Spleen (tissue), 11 donors: ENCODE measurements around the gene FBXO31. TPM values are rescaled to one million over a fixed set of nuclear protein-coding genes. Genes with fewer than 3 reads are reported as not detected.

Experiments
- DNase-seq: peaks from one replicate; pipeline ENCODE4 v3.0.0-alpha.2; 2020
- H3K27ac ChIP-seq, 8 donors: fragments of 200-600 bp; sonication (generic) in 7 of 8; 1 replicate in 4 of 8; 2 replicates in 4 of 8; pipeline versions ENCODE4 v1.5.0 to v1.8.0; 2016 to 2021; ENCODE audit warnings: inconsistent platforms in 4 of 8, mild to moderate bottlenecking in 4 of 8, moderate library complexity in 1 of 8
- H3K27me3 ChIP-seq, 7 donors: fragments of 200-600 bp; sonication (generic) in 6 of 7; replicated peaks in 1 of 7; 1 replicate in 4 of 7; 2 replicates in 3 of 7; pipeline versions ENCODE4 v1.5.0 to v1.8.0; 2016 to 2021; ENCODE audit warnings: inconsistent platforms in 3 of 7, mild to moderate bottlenecking in 1 of 7
- H3K36me3 ChIP-seq, 6 donors: fragments of 200-600 bp; sonication (generic) in 5 of 6; 1 replicate in 4 of 6; 2 replicates in 2 of 6; pipeline versions ENCODE4 v1.5.0 to v1.8.0; 2016 to 2021; ENCODE audit warnings: inconsistent platforms in 2 of 6
- H3K4me1 ChIP-seq, 6 donors: fragments of 200-600 bp; sonication (generic) in 5 of 6; 1 replicate in 3 of 6; 2 replicates in 3 of 6; pipeline versions ENCODE4 v1.5.0 to v1.8.0; 2016 to 2021; ENCODE audit warnings: inconsistent platforms in 3 of 6
- H3K4me3 ChIP-seq, 8 donors: fragments of 200-600 bp; sonication (generic) in 7 of 8; 1 replicate in 4 of 8; 2 replicates in 4 of 8; pipeline versions ENCODE4 v1.5.0 to v1.8.0; 2016 to 2021; ENCODE audit warnings: inconsistent platforms in 4 of 8, mild to moderate bottlenecking in 4 of 8, moderate library complexity in 2 of 8
- H3K9me3 ChIP-seq, 8 donors: fragments of 200-600 bp; sonication (generic) in 7 of 8; 1 replicate in 4 of 8; 2 replicates in 4 of 8; pipeline versions ENCODE4 v1.5.0 to v1.8.0; 2016 to 2021; ENCODE audit warnings: inconsistent platforms in 4 of 8
- POLR2A ChIP-seq, 3 donors: fragments of 450-650 bp; IDR thresholded peaks; one replicate each; pipeline ENCODE4 v1.5.1; 2017; ENCODE audit warnings: antibody characterized with exemption in 3 of 3, mild to moderate bottlenecking in 1 of 3
- POLR2AphosphoS5 ChIP-seq, 3 donors: sonication (generic); formaldehyde crosslinking; IDR thresholded peaks; one replicate each; pipeline ENCODE4 v1.5.1; 2017; ENCODE audit warnings: antibody characterized with exemption in 3 of 3
- WGBS, 5 donors: extraction: QIAGEN DNeasy Blood & Tissue Kit in 3 of 5; methylation state at CpG; one replicate each; pipeline versions ENCODE4 v1.1.5 to v1.1.7; 2013 to 2018; 5-methylcytosine and 5-hydroxymethylcytosine counted together
- intact Hi-C: fragments of 100-400 bp; cut with DNase I; formaldehyde crosslinking; loops from one replicate; pipeline ENCODE4 v1.15.0; 2023; ENCODE audit warnings: low total_unique reads
- polyA plus RNA-seq, 3 donors: library from polyadenylated mRNA; stranded (reverse); fragments of 200-250 nt; gene quantifications; one replicate each; pipeline ENCODE4 v1.2.1, GENCODE V29; 2013
- total RNA-seq, 7 donors: library from RNA; depleted of rRNA in 3 of 7; stranded (reverse); fragments of >200 nt in 3 of 7; fragmentation: NEBNext Ultra II Directional in 4 of 7; extraction: Animal tissue kit (Norgen Biotek cat#: 25700) in 4 of 7; gene quantifications; one replicate each; pipeline versions ENCODE4 v1.1.0 to v1.2.1, GENCODE V29; 2016 to 2021
- TF ChIP-seq, protein P1 (sequence below), 11 experiments: fragments of 200-600 bp in 7 of 11; fragments of 450-650 bp in 4 of 11; sonication (generic) in 4 of 11; IDR thresholded peaks in 8 of 11; conservative IDR thresholded peaks in 3 of 11; 1 replicate in 7 of 11; 2 replicates in 4 of 11; pipeline versions ENCODE4 v1.4.0 to v1.8.0; 2016 to 2021; ENCODE audit warnings: antibody characterized with exemption in 11 of 11, inconsistent platforms in 4 of 11, mild to moderate bottlenecking in 1 of 11
- donor health status: healthy with polysubstance abuse.
- donor health status: DM: no; HTN: no; CAD: no; lungs with moderate emphysema.
- donor health status: DM: no; HTN: no; CAD: no.
- donor health status: Bipolar disorder and iron deficiency.
- donor health status: healthy.
- donor health status: DM: no; HTN: no; CAD: no.
- donor health status: DM: yes; HTN: yes; CAD: no.

Gene FBXO31
- total and polyA plus RNA-seq, 10 donors = 7.9 to 30.6 (median 26.7) TPM

DNA sequence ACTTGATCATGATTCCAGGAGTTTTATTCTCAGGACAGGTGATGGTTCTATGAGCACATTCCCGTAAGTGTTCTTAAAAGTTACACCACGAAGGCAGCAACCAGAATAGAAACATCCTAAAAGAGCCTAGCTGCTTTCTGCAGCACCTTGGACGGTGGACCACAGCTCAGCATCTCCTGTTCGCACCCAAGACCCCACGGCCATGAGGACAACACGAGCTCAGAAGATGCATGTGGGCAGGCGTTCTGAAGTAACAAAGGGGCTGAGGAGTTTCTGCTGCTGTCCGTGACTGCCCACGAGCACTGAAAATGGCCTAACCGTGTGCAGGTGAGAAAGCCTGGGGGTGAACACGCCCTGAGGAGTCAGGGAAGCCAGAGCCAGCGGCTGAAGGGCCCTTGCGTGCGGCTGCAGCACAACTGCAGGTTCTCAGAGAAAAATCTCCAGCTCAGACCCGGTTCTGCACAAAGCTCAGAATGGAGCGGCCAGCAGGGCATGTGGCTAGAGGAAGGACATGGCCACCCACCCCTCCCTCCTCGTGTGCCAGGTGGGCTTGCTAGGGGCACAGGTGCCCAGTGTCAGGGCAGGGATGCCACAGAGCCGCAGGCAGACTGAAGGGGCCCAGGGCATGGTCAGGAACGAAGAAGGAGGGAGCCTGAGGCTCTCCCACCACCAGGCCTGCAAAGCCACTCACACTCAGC, 55.6 kb downstream of the FBXO31 start:
- 84 to 97% (median 93%) methylated on average over 19 of the region's 19 CpGs for WGBS, 5 donors
- TF ChIP-seq POLR2AphosphoS5 (IDR thresholded peaks at IDR 0.05) = no peak
- TF ChIP-seq, protein P1, sequence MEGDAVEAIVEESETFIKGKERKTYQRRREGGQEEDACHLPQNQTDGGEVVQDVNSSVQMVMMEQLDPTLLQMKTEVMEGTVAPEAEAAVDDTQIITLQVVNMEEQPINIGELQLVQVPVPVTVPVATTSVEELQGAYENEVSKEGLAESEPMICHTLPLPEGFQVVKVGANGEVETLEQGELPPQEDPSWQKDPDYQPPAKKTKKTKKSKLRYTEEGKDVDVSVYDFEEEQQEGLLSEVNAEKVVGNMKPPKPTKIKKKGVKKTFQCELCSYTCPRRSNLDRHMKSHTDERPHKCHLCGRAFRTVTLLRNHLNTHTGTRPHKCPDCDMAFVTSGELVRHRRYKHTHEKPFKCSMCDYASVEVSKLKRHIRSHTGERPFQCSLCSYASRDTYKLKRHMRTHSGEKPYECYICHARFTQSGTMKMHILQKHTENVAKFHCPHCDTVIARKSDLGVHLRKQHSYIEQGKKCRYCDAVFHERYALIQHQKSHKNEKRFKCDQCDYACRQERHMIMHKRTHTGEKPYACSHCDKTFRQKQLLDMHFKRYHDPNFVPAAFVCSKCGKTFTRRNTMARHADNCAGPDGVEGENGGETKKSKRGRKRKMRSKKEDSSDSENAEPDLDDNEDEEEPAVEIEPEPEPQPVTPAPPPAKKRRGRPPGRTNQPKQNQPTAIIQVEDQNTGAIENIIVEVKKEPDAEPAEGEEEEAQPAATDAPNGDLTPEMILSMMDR (IDR thresholded peaks at IDR 0.05 in 8 of 11, conservative IDR thresholded peaks at IDR 0.05 in 3 of 11) = no peak
- no peak for TF ChIP-seq POLR2A (IDR thresholded peaks at IDR 0.05)
- H3K36me3 ChIP-seq = peaks cover 0 to 61% (median 34%) of the 10 kb centered on the region in 6 donors
- no peaks in the 10 kb centered on the region for H3K27me3 ChIP-seq
- no peak overlapping the region for H3K4me3 ChIP-seq
- no peaks in the 10 kb centered on the region for H3K9me3 ChIP-seq
- H3K27ac ChIP-seq = no peak overlapping the region
- intact Hi-C loops = no loop called here
- peaks cover 3 to 13% (median 8%) of the 10 kb centered on the region in 6 donors for H3K4me1 ChIP-seq
- DNase-seq = peak; percentile 57

DNA sequence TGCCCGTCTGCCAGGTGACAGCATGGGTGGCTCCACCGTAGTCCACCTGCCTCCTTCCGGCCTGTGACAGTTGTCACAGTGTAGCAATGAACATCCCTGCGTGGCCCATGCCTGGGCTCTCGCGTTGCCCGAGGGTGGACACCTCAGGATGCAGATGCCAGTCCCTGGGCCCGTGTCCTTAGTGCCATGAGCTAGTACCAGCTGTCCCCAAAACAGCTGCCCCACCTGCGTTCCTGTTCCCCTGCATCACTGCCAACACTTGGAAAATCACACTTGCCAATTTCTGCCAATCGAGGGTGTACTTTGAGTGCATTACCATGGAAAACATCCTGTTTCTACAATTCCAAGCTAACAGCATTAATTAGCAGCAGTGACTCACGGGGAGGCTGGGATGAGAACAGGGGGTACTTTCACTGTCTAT, 57.4 kb downstream of the FBXO31 start:
- Histone ChIP-seq H3K4me3 (no peak overlapping the region), H3K36me3 (peaks cover 0 to 43% (median 27%) of the 10 kb centered on the region in 6 donors), H3K27me3 (no peaks in the 10 kb centered on the region), H3K9me3 (no peaks in the 10 kb centered on the region), H3K27ac (no peak overlapping the region), H3K4me1 (peaks cover 3 to 13% (median 8%) of the 10 kb centered on the region in 6 donors)
- WGBS, 5 donors = 87 to 94% (median 91%) methylated on average over 11 of the region's 11 CpGs
- TF ChIP-seq, protein P1 (IDR thresholded peaks at IDR 0.05 in 8 of 11, conservative IDR thresholded peaks at IDR 0.05 in 3 of 11) = no peak
- TF ChIP-seq POLR2A (IDR thresholded peaks at IDR 0.05) = no peak
- TF ChIP-seq POLR2AphosphoS5 (IDR thresholded peaks at IDR 0.05) = no peak
- peak; percentile 54 for DNase-seq
- intact Hi-C loops = no loop called here

DNA sequence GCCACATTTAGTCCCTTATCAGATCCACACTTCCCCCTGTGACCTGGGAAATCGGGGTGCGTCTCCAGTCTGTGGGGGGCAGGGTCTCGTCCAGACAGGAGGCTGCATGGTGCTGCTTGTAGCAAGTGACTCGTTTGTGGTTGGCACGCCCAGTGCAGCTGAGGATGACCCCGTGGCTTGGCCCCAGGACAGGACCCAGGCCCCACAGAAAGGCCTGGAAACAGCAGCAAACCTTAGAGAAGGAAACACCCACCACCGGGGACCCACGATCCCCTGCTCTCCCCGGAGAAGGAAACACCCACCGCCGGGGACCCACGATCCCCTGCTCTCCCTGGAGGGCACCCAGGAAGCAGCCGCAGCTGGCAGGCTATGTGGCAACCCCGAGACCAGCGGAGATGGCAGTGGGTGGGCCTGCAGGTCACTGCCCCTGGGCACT, 58.1 kb downstream of the FBXO31 start:
- Histone ChIP-seq H3K27me3 (no peaks in the 10 kb centered on the region), H3K4me1 (peaks cover 3 to 13% (median 8%) of the 10 kb centered on the region in 6 donors), H3K36me3 (peaks cover 0 to 36% (median 20%) of the 10 kb centered on the region in 6 donors), H3K9me3 (no peaks in the 10 kb centered on the region), H3K4me3 (no peak overlapping the region), H3K27ac (no peak overlapping the region)
- intact Hi-C loops = no loop called here
- peak; percentile 59 for DNase-seq
- TF ChIP-seq, protein P1 (IDR thresholded peaks at IDR 0.05 in 8 of 11, conservative IDR thresholded peaks at IDR 0.05 in 3 of 11) = no peak
- no peak for TF ChIP-seq POLR2A (IDR thresholded peaks at IDR 0.05)
- no peak for TF ChIP-seq POLR2AphosphoS5 (IDR thresholded peaks at IDR 0.05)
- WGBS, 5 donors = 48 to 68% (median 55%) methylated on average over 15 of the region's 15 CpGs
